ENCODE measurements around the gene AP1AR. TPM values are rescaled to one million over a fixed set of nuclear protein-coding genes. Genes with fewer than 3 reads are reported as not detected.

Gene AP1AR
- total and polyA plus RNA-seq, 2 donors (not counting 3 experiments of a cell fraction or from before 2014, with no cell fraction given), result 6.6 to 18.6 TPM

DNA sequence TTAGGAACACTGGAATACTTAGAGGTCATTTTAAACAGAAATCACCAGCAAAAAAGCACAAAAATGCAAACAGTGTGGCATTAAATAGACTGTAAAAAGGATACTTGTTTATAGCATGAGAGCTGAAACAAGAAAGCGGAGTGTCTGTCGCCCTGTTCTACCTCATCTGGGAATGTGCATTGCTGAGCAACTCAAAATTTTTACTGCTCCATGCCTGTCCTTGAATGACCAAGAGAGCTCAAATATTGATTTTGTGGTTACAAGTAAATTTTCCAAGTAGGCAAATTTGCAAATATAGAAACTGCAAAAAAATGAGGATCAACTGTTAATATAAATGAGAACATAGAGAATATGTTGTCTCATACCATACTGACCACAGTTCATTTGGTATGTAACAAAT is 25.5 kb downstream of the AP1AR start:
- no TSS peak for BruUV-seq (replicated peaks)
- dilution Hi-C loops (cut with MboI; ENCODE audit: extremely low pct_ligation_motif_present, low sequenced_read_pairs), result no loop called here
- no peak for FAIRE-seq
- H4K20me1 ChIP-seq (replicated peaks; ENCODE audit: control insufficient read depth, extremely low read depth, insufficient read depth, low read length), result no peaks in the 10 kb centered on the region
- H3K27ac ChIP-seq (ENCODE audit: insufficient read depth, low read depth, low read length), result no peak overlapping the region
- no peaks in the 10 kb centered on the region for H3K27me3 ChIP-seq (ENCODE audit: control insufficient read depth in 2 of 2, insufficient read depth in 2 of 2, low read length in 2 of 2)
- DNase-seq (ENCODE audit: low read depth, low spot score), result no peak
- no peak overlapping the region for H3K9ac ChIP-seq (replicated peaks; ENCODE audit: extremely low read depth, insufficient read depth, low read length)
- H2AFZ ChIP-seq (ENCODE audit: low read depth, low read length), result no peak overlapping the region
- H3K4me2 ChIP-seq (ENCODE audit: insufficient read depth, low read length), result no peak overlapping the region
- H3K36me3 ChIP-seq (ENCODE audit: control insufficient read depth in 2 of 2, extremely low read depth in 1 of 2, insufficient read depth in 2 of 2, low read length in 2 of 2), result peaks cover 0 to 4% of the 10 kb centered on the region in 2 experiments
- intact Hi-C loops (cut with micrococcal nuclease), result no loop called here
- H3K4me3 ChIP-seq (replicated peaks in 1 of 3; ENCODE audit: insufficient read depth in 1 of 3, low read depth in 1 of 3, low read length in 3 of 3), result no peak overlapping the region
- H3K9me3 ChIP-seq (replicated peaks; ENCODE audit: control insufficient read depth, insufficient read depth, low read length), result no peaks in the 10 kb centered on the region
- no peaks in the 10 kb centered on the region for H3K4me1 ChIP-seq (ENCODE audit: control insufficient read depth, extremely low read depth, insufficient read depth, low read length)
- TF ChIP-seq FOS (IDR thresholded peaks at IDR 0.05; ENCODE audit: borderline replicate concordance, insufficient read depth, low read length) (no peak), JUN (IDR thresholded peaks at IDR 0.05; ENCODE audit: borderline replicate concordance, insufficient read depth, insufficient read length, low read depth) (no peak), POLR2A (IDR thresholded peaks at IDR 0.05; ENCODE audit: low read depth, low read length) (no peak), EZH2 (IDR thresholded peaks at IDR 0.05; ENCODE audit: borderline replicate concordance, low read depth, low read length, severe bottlenecking) (no peak), POLR2AphosphoS5 (IDR thresholded peaks at IDR 0.05; ENCODE audit: insufficient read depth, low read depth, low read length) (no peak), GATA2 (IDR thresholded peaks at IDR 0.05; ENCODE audit: insufficient read depth, insufficient read length, low read depth, low read length) (no peak), MYC (IDR thresholded peaks at IDR 0.05; ENCODE audit: low read depth, low read length) (no peak)
- TF ChIP-seq, protein P1, sequence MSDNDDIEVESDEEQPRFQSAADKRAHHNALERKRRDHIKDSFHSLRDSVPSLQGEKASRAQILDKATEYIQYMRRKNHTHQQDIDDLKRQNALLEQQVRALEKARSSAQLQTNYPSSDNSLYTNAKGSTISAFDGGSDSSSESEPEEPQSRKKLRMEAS (IDR thresholded peaks at IDR 0.05; ENCODE audit: insufficient read depth, insufficient read length), result no peak
- TF ChIP-seq, protein P2, sequence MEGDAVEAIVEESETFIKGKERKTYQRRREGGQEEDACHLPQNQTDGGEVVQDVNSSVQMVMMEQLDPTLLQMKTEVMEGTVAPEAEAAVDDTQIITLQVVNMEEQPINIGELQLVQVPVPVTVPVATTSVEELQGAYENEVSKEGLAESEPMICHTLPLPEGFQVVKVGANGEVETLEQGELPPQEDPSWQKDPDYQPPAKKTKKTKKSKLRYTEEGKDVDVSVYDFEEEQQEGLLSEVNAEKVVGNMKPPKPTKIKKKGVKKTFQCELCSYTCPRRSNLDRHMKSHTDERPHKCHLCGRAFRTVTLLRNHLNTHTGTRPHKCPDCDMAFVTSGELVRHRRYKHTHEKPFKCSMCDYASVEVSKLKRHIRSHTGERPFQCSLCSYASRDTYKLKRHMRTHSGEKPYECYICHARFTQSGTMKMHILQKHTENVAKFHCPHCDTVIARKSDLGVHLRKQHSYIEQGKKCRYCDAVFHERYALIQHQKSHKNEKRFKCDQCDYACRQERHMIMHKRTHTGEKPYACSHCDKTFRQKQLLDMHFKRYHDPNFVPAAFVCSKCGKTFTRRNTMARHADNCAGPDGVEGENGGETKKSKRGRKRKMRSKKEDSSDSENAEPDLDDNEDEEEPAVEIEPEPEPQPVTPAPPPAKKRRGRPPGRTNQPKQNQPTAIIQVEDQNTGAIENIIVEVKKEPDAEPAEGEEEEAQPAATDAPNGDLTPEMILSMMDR (IDR thresholded peaks at IDR 0.05; ENCODE audit: extremely low read depth in 1 of 2, insufficient read depth in 1 of 2, low read depth in 1 of 2, low read length in 2 of 2), result no peak
- H3K9me1 ChIP-seq (replicated peaks; ENCODE audit: control insufficient read depth, extremely low read depth, insufficient read depth, low read length), result no peaks in the 10 kb centered on the region
- POLR2A ChIA-PET, result no interaction called here
- H3K79me2 ChIP-seq (ENCODE audit: control insufficient read depth, insufficient read depth, low read length), result peaks cover 2% of the 10 kb centered on the region
- CTCF ChIA-PET, result interaction anchor here (1.0 to 1.6 kb wide), 4 partner anchors 10 to 158 kb away, joined by 3 to 9 read pairs (median 7); no protein-coding TSS in a partner anchor
